CD14-positive monocyte (primary cell): Measurements from ENCODE around the gene SSNA1. TPM values are rescaled to one million over a fixed set of nuclear protein-coding genes. Genes with fewer than 3 reads are reported as not detected.

ENCODE experiments used
- DNase-seq, 3 donors: peaks; one replicate each; pipeline ENCODE4 v3.0.0-alpha.2; 2011 to 2022
- H2AFZ ChIP-seq: 2 replicates; pipeline ENCODE4 v1.6.0; 2012; ENCODE audit warnings: mild to moderate bottlenecking, low read depth, low read length, inconsistent platforms; ENCODE audit not compliant: insufficient read depth, poor library complexity, severe bottlenecking
- H3K27ac ChIP-seq, 2 donors: 1 replicate in 1 of 2; 2 replicates in 1 of 2; pipeline ENCODE4 v1.5.1; 2012 to 2013; ENCODE audit warnings: low read length in 2 of 2, control low read depth in 1 of 2, inconsistent platforms in 1 of 2, low read depth in 1 of 2, mild to moderate bottlenecking in 1 of 2
- H3K27me3 ChIP-seq, 2 donors: one replicate each; pipeline versions ENCODE4 v1.6.0 to v1.6.1; 2011 to 2013; ENCODE audit warnings: low read length in 2 of 2; ENCODE audit not compliant: control insufficient read depth in 2 of 2, insufficient read depth in 2 of 2
- H3K36me3 ChIP-seq, 2 donors: replicated peaks in 1 of 2; 1 replicate in 1 of 2; 2 replicates in 1 of 2; pipeline versions ENCODE4 v1.5.1 to v1.6.1; 2012 to 2013; ENCODE audit warnings: low read length in 2 of 2, control low read depth in 1 of 2, inconsistent platforms in 1 of 2, mild to moderate bottlenecking in 1 of 2; ENCODE audit not compliant: insufficient read depth in 2 of 2, control insufficient read depth in 1 of 2
- H3K4me1 ChIP-seq, 2 donors: 1 replicate in 1 of 2; 2 replicates in 1 of 2; pipeline versions ENCODE4 v1.5.1 to v1.6.1; 2012 to 2013; ENCODE audit warnings: low read length in 2 of 2, control low read depth in 1 of 2, inconsistent platforms in 1 of 2, mild to moderate bottlenecking in 1 of 2, moderate library complexity in 1 of 2; ENCODE audit not compliant: insufficient read depth in 2 of 2, control insufficient read depth in 1 of 2
- H3K4me2 ChIP-seq: replicated peaks from 2 replicates; pipeline ENCODE3; 2012; ENCODE audit warnings: low read length, moderate library complexity, mild to moderate bottlenecking; ENCODE audit not compliant: poor library complexity, severe bottlenecking; ENCODE audit errors: extremely low read depth
- H3K4me3 ChIP-seq, 3 experiments: fragments of 200-600 bp in 1 of 3; sonication (generic) in 1 of 3; replicated peaks in 1 of 3; 1 replicate in 2 of 3; 2 replicates in 1 of 3; pipeline ENCODE4 v1.5.1; 2011 to 2013; ENCODE audit warnings: low read length in 3 of 3, mild to moderate bottlenecking in 3 of 3, control low read depth in 2 of 3, low read depth in 2 of 3, inconsistent platforms in 1 of 3, moderate library complexity in 1 of 3
- H3K79me2 ChIP-seq: 2 replicates; pipeline ENCODE4 v1.6.0; 2012; ENCODE audit warnings: mild to moderate bottlenecking, control low read depth, inconsistent platforms, low read length, moderate library complexity; ENCODE audit not compliant: insufficient read depth
- H3K9ac ChIP-seq: 2 replicates; pipeline ENCODE4 v1.6.0; 2017; ENCODE audit warnings: low read length, mild to moderate bottlenecking; ENCODE audit not compliant: insufficient read depth, poor library complexity, severe bottlenecking
- H3K9me3 ChIP-seq, 2 donors: replicated peaks in 1 of 2; 1 replicate in 1 of 2; 2 replicates in 1 of 2; pipeline versions ENCODE4 v1.5.1 to v1.6.1; 2012 to 2013; ENCODE audit warnings: low read length in 2 of 2, control low read depth in 1 of 2; ENCODE audit not compliant: control insufficient read depth in 1 of 2, insufficient read depth in 1 of 2
- H4K20me1 ChIP-seq: 2 replicates; pipeline ENCODE4 v1.6.0; 2012; ENCODE audit warnings: mild to moderate bottlenecking, low read length, control low read depth, moderate library complexity; ENCODE audit not compliant: insufficient read depth
- H3K27ac Mint-ChIP-seq, 7 donors: one replicate each; pipeline ENCODE4 v1.8.0; 2020; ENCODE audit warnings: mild to moderate bottlenecking in 7 of 7, mixed read lengths in 7 of 7, moderate library complexity in 6 of 7, inconsistent platforms in 2 of 7
- H3K27me3 Mint-ChIP-seq, 3 donors: one replicate each; pipeline ENCODE4 v1.8.0; 2021 to 2022; ENCODE audit warnings: low read depth in 3 of 3, mild to moderate bottlenecking in 3 of 3, mixed read lengths in 3 of 3, moderate library complexity in 3 of 3, inconsistent platforms in 1 of 3
- H3K36me3 Mint-ChIP-seq, 2 donors: one replicate each; pipeline ENCODE4 v1.8.0; 2020; ENCODE audit warnings: mixed read lengths in 2 of 2, inconsistent platforms in 1 of 2, mild to moderate bottlenecking in 1 of 2
- H3K4me1 Mint-ChIP-seq: one replicate; pipeline ENCODE4 v1.8.0; 2020; ENCODE audit warnings: mild to moderate bottlenecking, mixed read lengths
- H3K4me3 Mint-ChIP-seq, 2 donors: one replicate each; pipeline ENCODE4 v1.8.0; 2020; ENCODE audit warnings: mild to moderate bottlenecking in 2 of 2, mixed read lengths in 2 of 2, moderate library complexity in 1 of 2
- H3K9me3 Mint-ChIP-seq, 7 donors: one replicate each; pipeline ENCODE4 v1.8.0; 2020 to 2022; ENCODE audit warnings: mixed read lengths in 7 of 7, mild to moderate bottlenecking in 6 of 7, moderate library complexity in 6 of 7, inconsistent platforms in 2 of 7
- WGBS: methylation state at CpG from one replicate; pipeline ENCODE4 v1.1.5; 2013; ENCODE audit warnings: missing lambda C conversion rate; ENCODE audit not compliant: insufficient coverage; 5-methylcytosine and 5-hydroxymethylcytosine counted together
- intact Hi-C, 2 donors: fragments of 100-400 bp; cut with micrococcal nuclease; formaldehyde crosslinking; loops; one replicate each; pipeline versions ENCODE4 v1.15.0 to v1.15.1; 2023
- polyA plus RNA-seq, 3 donors: library from polyadenylated mRNA; depleted of rRNA in 1 of 3; unstranded in 2 of 3; stranded (reverse) in 1 of 3; fragments of 300-500 nt in 2 of 3; fragments of >200 nt in 1 of 3; fragmentation: Illumina TruSeq in 2 of 3; gene quantifications; 1 replicate in 2 of 3; 2 replicates in 1 of 3; pipeline ENCODE4 v1.2.3, GENCODE V29; 2012 to 2021
- TF ChIP-seq, protein P1 (sequence below): fragments of 200-600 bp; IDR thresholded peaks from one replicate; pipeline ENCODE4 v1.8.0; 2022; ENCODE audit warnings: antibody characterized with exemption, mild to moderate bottlenecking

SSNA1 gene
- polyA plus RNA-seq, 3 donors: 87.0 to 118 (median 98.3) TPM

DNA sequence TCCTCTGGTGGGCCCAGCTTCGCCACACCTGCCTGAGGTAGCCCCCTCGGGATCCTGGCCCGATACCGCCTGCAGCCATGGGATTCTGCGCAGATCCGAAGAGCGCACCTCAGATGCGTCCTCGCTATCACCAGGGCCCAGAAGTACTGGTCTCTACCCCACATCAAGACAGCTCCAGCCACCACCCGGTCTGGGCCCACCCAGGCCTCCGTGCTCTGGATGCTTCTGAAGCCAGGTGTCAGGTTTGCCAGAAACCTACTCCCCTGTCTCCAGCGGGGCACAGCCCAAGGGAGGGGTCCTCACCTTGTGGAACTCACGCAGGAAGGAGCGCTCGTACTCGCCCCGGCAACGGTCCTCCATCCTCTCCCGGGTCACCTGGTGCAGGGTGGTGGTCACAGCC lies 2.6 kb upstream of the SSNA1 start:
- Histone ChIP-seq H3K27ac (no peak overlapping the region), H3K4me1 (peaks cover 28 to 39% of the 10 kb centered on the region in 2 donors), H4K20me1 (peaks cover 21% of the 10 kb centered on the region), H3K27me3 (no peaks in the 10 kb centered on the region), H2AFZ (no peak overlapping the region), H3K79me2 (peaks cover 44% of the 10 kb centered on the region), H3K4me3 (no peak overlapping the region), H3K36me3 (peaks cover 66 to 67% of the 10 kb centered on the region in 2 donors), H3K4me2 (no peak overlapping the region), H3K9me3 (no peaks in the 10 kb centered on the region), H3K9ac (no peak overlapping the region)
- H3K4me1 Mint-ChIP-seq: peaks cover 32% of the 10 kb centered on the region
- H3K27ac Mint-ChIP-seq: peak overlapping the region in 1 of 7 donors; percentile 12
- no peak overlapping the region for H3K4me3 Mint-ChIP-seq
- 98% methylated on average over 16 of the region's 19 CpGs for WGBS
- TF ChIP-seq, protein P1, sequence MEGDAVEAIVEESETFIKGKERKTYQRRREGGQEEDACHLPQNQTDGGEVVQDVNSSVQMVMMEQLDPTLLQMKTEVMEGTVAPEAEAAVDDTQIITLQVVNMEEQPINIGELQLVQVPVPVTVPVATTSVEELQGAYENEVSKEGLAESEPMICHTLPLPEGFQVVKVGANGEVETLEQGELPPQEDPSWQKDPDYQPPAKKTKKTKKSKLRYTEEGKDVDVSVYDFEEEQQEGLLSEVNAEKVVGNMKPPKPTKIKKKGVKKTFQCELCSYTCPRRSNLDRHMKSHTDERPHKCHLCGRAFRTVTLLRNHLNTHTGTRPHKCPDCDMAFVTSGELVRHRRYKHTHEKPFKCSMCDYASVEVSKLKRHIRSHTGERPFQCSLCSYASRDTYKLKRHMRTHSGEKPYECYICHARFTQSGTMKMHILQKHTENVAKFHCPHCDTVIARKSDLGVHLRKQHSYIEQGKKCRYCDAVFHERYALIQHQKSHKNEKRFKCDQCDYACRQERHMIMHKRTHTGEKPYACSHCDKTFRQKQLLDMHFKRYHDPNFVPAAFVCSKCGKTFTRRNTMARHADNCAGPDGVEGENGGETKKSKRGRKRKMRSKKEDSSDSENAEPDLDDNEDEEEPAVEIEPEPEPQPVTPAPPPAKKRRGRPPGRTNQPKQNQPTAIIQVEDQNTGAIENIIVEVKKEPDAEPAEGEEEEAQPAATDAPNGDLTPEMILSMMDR: no peak
- peaks cover 48 to 77% of the 10 kb centered on the region in 2 donors for H3K36me3 Mint-ChIP-seq
- intact Hi-C loops: loop anchor here in 1 of 2 donors (5.0 kb wide), 1 partner anchor 51 kb away; no protein-coding TSS in a partner anchor
- H3K27me3 Mint-ChIP-seq: no peaks in the 10 kb centered on the region
- H3K9me3 Mint-ChIP-seq: peaks cover 0 to 2% (median 0%) of the 10 kb centered on the region in 7 donors
- DNase-seq: no peak

GRCh38 chr9:137186385-137186784 lies 2.1 kb upstream of the SSNA1 start:
- peaks cover 43 to 77% of the 10 kb centered on the region in 2 donors for H3K36me3 Mint-ChIP-seq
- peaks cover 32% of the 10 kb centered on the region for H3K4me1 Mint-ChIP-seq
- intact Hi-C loops: loop anchor here in 1 of 2 donors (5.0 kb wide), 1 partner anchor 51 kb away; no protein-coding TSS in a partner anchor
- no peak for DNase-seq
- TF ChIP-seq, protein P1: no peak
- no peak overlapping the region for H3K4me3 ChIP-seq
- H3K9ac ChIP-seq: no peak overlapping the region
- no peak overlapping the region for H3K4me3 Mint-ChIP-seq
- H3K27me3 ChIP-seq: no peaks in the 10 kb centered on the region
- H3K27ac ChIP-seq: no peak overlapping the region
- H3K79me2 ChIP-seq: peaks cover 44% of the 10 kb centered on the region
- peaks cover 26% of the 10 kb centered on the region for H4K20me1 ChIP-seq
- H3K9me3 Mint-ChIP-seq: peaks cover 0 to 2% (median 0%) of the 10 kb centered on the region in 7 donors
- no peaks in the 10 kb centered on the region for H3K27me3 Mint-ChIP-seq
- H2AFZ ChIP-seq: no peak overlapping the region
- peaks cover 66 to 67% of the 10 kb centered on the region in 2 donors for H3K36me3 ChIP-seq
- peak overlapping the region in 1 of 7 donors; percentile 12 for H3K27ac Mint-ChIP-seq
- H3K4me2 ChIP-seq: no peak overlapping the region
- H3K9me3 ChIP-seq: no peaks in the 10 kb centered on the region
- 98% methylated on average over 5 of the region's 6 CpGs for WGBS
- peaks cover 28 to 39% of the 10 kb centered on the region in 2 donors for H3K4me1 ChIP-seq
